Stimulated activated naive B cell treated with anti-CD40 and anti-IgM and Interleukin-4, amounts not matched to agents 10 μg/mL and 1 μg/mL and 100 μg/mL, for 72 hours (primary cell): ENCODE data around the gene NPY1R.

ENCODE experiments used
- ATAC-seq, 2 donors: fragments of 150-1000 bp; cut with Tn5 transposase; replicated peaks; 2 replicates each; pipeline ENCODE4 v1.10.0; 2021; ENCODE audit warnings: moderate library complexity in 1 of 2
- DNase-seq: peaks from one replicate; pipeline ENCODE4 v3.0.0; 2021
- H3K27ac Mint-ChIP-seq: one replicate; pipeline ENCODE4 v1.8.0; 2022; ENCODE audit warnings: mild to moderate bottlenecking, mixed read lengths
- H3K27me3 Mint-ChIP-seq, 2 donors: one replicate each; pipeline ENCODE4 v1.8.0; 2022; ENCODE audit warnings: mixed read lengths in 2 of 2
- H3K36me3 Mint-ChIP-seq, 2 donors: one replicate each; pipeline ENCODE4 v1.8.0; 2022; ENCODE audit warnings: mixed read lengths in 2 of 2, mild to moderate bottlenecking in 1 of 2
- H3K4me1 Mint-ChIP-seq, 2 donors: one replicate each; pipeline ENCODE4 v1.8.0; 2022; ENCODE audit warnings: mixed read lengths in 2 of 2, mild to moderate bottlenecking in 1 of 2
- H3K4me3 Mint-ChIP-seq, 2 donors: one replicate each; pipeline ENCODE4 v1.8.0; 2022; ENCODE audit warnings: mild to moderate bottlenecking in 2 of 2, mixed read lengths in 2 of 2, moderate library complexity in 1 of 2
- H3K9me3 Mint-ChIP-seq, 2 donors: one replicate each; pipeline ENCODE4 v1.8.0; 2022; ENCODE audit warnings: mixed read lengths in 2 of 2, mild to moderate bottlenecking in 1 of 2

Gene NPY1R

DNA sequence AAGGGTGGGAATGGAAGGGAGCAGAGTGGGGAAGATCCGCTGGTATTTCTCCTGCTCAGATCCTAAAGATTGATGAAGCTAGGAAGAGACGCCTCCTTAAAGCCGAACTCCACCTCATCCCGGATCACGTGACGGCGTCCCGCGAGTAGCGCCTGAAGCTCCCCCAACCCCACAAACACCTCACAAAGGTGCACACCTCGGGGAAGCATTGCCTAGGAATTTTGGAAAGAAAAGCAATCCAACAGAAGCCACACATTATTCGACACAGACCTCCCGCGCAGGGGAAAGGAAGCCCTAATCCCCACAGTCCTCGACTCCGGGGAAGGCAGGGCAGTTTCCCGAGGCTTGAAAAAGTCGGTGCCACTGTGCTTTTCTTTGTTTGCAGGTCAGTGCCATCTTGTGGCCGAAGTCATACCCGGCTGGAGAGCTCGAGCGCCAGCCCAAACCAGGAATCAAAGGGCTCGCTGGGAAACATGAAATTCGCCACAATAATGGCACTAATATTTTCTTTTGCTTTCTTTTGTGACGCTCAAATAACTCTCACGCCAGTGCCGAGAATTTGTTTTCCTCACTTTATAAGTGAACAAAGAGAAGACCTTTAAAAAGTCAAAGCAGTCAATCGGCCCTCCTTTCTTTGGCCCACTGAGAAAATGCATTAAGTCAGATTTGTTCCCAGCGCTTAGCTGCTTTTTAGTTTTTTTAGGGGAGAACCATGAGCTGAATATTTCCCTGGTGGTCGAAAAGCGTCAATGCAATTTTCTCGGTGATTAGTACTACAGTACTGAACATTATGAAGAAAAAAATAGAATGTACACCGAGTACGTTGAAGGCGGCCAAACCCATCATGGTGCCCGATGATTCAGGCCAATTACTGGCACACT, at the start of gene NPY1R:
Gene NPY1R, minus strand, starts transcription at position 71 of the 881 bp plus-strand sequence. CDS start 6,042 bp downstream, outside the sequence.
- H3K27ac Mint-ChIP-seq: no peak within 1 kb of the TSS
- peak within 1 kb of the TSS; percentile 79 to 82 for H3K4me3 Mint-ChIP-seq
- H3K27me3 Mint-ChIP-seq: peaks cover 32 to 50% of the 10 kb centered on the region in 2 donors
- ATAC-seq (peak; percentile 80 to 85), DNase-seq (peak; percentile 32)
- H3K36me3 Mint-ChIP-seq: no peaks in the 10 kb centered on the region
- peaks cover 8 to 19% of the 10 kb centered on the region in 2 donors for H3K4me1 Mint-ChIP-seq
- H3K9me3 Mint-ChIP-seq: no peaks in the 10 kb centered on the region

DNA sequence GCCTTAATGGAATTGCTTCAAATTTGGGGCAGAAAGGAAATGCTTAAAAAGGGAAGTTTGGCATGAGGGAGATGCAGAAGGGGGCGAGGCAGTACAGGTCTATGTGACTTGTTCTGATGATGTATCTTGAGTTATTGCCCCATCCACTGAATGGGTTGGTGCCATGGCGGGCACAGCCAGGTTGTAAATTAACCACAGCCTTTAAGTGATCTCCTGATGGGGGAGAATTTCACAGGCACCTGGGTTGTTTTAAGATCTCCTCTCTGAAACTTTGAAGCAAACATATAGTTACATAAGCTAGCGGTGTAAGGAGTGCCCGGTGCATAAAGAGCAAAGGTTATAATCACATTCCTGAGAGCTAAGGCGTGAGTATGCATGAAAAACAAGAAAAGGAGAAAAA, 48.3 kb upstream of the NPY1R start:
- DNase-seq: no peak
- Mint-ChIP-seq H3K4me1 (no peaks in the 10 kb centered on the region), H3K4me3 (no peak overlapping the region), H3K9me3 (peaks cover 0 to 4% of the 10 kb centered on the region in 2 donors), H3K27me3 (peaks cover 3 to 5% of the 10 kb centered on the region in 2 donors), H3K27ac (no peak overlapping the region), H3K36me3 (no peaks in the 10 kb centered on the region)
- ATAC-seq: no peak

DNA sequence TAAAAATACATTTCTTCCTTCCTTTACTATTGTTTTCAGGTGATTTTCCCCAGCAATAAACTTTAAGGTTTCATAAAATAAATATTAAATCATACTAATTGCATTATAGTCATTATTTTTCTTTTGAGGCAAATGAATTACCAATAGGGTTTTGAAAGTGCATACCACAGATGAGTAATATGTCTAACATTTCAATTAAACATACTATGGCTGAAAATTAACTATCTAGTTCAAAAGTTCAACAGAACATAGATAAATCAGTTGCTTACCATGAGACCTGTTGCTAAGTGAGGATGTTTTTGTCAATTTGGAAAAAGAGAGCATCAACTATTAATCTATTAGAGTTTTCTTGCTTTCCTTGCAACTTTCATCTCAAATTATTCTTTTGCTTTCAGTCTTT, 46.3 kb upstream of the NPY1R start:
- no peak for ATAC-seq
- Mint-ChIP-seq H3K4me1 (no peaks in the 10 kb centered on the region), H3K4me3 (no peak overlapping the region), H3K27ac (no peak overlapping the region), H3K36me3 (no peaks in the 10 kb centered on the region), H3K27me3 (peaks cover 0 to 3% of the 10 kb centered on the region in 2 donors), H3K9me3 (no peaks in the 10 kb centered on the region)
- DNase-seq: no peak

DNA sequence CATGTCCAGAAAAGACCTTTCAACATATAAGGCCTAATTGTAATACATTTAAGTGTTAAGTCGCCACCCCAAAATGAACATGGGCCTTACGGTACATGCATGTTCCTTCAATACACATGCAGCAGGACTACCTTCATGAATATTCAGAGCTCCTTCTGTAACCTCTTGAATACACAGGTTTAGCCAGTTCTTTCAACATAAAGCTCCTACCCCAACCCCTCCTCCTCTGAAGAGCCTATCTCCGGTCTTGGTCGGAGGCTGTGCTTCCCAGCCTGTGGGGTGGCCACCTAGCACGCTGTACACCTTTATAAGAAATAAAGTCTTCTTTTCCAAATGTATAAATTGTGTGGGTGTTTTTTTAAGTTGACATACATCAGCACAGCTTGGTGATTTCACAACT, 39.6 kb upstream of the NPY1R start:
- Mint-ChIP-seq H3K4me1 (no peaks in the 10 kb centered on the region), H3K27ac (no peak overlapping the region), H3K4me3 (no peak overlapping the region), H3K27me3 (peaks cover 6% of the 10 kb centered on the region in 2 donors), H3K36me3 (no peaks in the 10 kb centered on the region), H3K9me3 (no peaks in the 10 kb centered on the region)
- no peak for DNase-seq
- no peak for ATAC-seq

DNA sequence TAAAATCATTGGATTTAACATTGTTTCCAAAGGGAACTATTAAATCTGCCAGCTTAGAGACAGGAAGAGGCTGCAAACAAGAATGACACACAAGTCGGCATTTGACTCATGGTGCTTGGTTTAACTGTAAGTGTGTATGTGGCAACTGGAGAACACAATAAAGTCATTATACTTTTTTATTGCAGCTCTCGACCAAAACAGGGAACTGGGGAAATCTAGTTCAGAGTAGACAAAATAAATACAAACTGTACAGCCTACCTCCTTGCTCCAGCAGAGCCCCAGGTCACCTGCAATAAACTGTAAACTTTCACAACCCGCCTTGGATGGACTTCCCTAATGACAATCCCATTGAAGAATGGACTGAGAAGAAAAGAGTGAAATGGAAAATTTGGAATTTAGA, 35.3 kb upstream of the NPY1R start:
- no peaks in the 10 kb centered on the region for H3K4me1 Mint-ChIP-seq
- no peaks in the 10 kb centered on the region for H3K36me3 Mint-ChIP-seq
- H3K27me3 Mint-ChIP-seq: peaks cover 23 to 26% of the 10 kb centered on the region in 2 donors
- H3K4me3 Mint-ChIP-seq: no peak overlapping the region
- ATAC-seq: no peak
- DNase-seq: no peak
- no peak overlapping the region for H3K27ac Mint-ChIP-seq
- H3K9me3 Mint-ChIP-seq: no peaks in the 10 kb centered on the region

DNA sequence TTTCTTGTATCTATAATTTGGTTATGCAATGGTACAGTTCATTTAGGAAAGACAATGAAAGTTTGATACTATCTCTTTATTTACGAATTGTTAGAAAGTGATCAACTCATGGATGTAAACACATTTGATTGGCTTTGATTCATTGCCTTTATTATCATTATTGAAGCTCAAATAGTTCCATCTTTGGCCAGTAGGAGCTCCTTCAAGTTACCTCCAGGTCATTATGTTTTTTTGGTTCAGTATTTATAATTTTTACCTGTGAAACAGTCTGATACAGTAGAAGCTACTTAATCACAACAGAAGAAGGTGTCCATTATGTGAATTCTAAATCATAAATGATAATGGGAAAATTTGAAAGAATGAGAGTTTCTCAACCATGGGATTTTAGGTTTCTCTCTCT, 23.7 kb upstream of the NPY1R start:
- peaks cover 14 to 17% of the 10 kb centered on the region in 2 donors for H3K27me3 Mint-ChIP-seq
- ATAC-seq: no peak

DNA sequence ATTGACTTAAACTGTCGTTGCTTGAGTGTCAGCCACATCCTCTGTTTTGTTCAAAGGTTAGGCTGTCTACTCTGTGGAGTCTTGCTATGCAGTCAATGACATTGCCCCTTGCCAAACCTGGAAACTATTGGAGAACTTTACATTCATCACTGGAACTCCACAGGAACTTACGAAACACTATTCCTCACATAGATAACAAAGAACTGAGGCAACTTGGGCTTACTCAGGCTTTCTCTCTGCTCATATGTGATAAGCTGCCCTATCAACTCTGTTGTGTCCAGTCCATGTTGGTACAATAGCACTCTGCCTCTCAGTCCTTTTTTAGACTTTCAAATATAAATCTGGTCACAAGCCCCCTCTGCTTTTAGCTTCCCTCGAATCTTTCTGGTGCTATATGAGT, 20.7 kb upstream of the NPY1R start:
- no peak overlapping the region for H3K4me3 Mint-ChIP-seq
- H3K27ac Mint-ChIP-seq: no peak overlapping the region
- H3K27me3 Mint-ChIP-seq: peaks cover 6 to 14% of the 10 kb centered on the region in 2 donors
- DNase-seq (no peak), ATAC-seq (no peak)
- no peaks in the 10 kb centered on the region for H3K4me1 Mint-ChIP-seq
- no peaks in the 10 kb centered on the region for H3K9me3 Mint-ChIP-seq
- no peaks in the 10 kb centered on the region for H3K36me3 Mint-ChIP-seq

More for the DNA sequence above, 23.7 kb upstream of the NPY1R start:
- DNase-seq: no peak
- H3K9me3 Mint-ChIP-seq: no peaks in the 10 kb centered on the region
- no peaks in the 10 kb centered on the region for H3K4me1 Mint-ChIP-seq
- no peak overlapping the region for H3K4me3 Mint-ChIP-seq
- H3K36me3 Mint-ChIP-seq: no peaks in the 10 kb centered on the region
- H3K27ac Mint-ChIP-seq: no peak overlapping the region

DNA sequence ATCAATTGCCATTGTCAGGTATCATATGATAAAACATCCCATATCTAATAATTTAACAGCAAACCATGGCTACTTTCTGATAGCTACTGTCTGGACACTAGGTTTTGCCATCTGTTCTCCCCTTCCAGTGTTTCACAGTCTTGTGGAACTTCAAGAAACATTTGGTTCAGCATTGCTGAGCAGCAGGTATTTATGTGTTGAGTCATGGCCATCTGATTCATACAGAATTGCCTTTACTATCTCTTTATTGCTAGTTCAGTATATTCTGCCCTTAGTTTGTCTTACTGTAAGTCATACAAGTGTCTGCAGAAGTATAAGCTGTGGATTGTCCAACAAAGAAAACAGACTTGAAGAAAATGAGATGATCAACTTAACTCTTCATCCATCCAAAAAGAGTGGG, 18.3 kb upstream of the NPY1R start:
- Mint-ChIP-seq H3K36me3 (no peaks in the 10 kb centered on the region), H3K4me3 (no peak overlapping the region), H3K9me3 (no peaks in the 10 kb centered on the region), H3K27me3 (peaks cover 14 to 16% of the 10 kb centered on the region in 2 donors), H3K4me1 (no peaks in the 10 kb centered on the region), H3K27ac (no peak overlapping the region)
- DNase-seq (no peak), ATAC-seq (no peak)

DNA sequence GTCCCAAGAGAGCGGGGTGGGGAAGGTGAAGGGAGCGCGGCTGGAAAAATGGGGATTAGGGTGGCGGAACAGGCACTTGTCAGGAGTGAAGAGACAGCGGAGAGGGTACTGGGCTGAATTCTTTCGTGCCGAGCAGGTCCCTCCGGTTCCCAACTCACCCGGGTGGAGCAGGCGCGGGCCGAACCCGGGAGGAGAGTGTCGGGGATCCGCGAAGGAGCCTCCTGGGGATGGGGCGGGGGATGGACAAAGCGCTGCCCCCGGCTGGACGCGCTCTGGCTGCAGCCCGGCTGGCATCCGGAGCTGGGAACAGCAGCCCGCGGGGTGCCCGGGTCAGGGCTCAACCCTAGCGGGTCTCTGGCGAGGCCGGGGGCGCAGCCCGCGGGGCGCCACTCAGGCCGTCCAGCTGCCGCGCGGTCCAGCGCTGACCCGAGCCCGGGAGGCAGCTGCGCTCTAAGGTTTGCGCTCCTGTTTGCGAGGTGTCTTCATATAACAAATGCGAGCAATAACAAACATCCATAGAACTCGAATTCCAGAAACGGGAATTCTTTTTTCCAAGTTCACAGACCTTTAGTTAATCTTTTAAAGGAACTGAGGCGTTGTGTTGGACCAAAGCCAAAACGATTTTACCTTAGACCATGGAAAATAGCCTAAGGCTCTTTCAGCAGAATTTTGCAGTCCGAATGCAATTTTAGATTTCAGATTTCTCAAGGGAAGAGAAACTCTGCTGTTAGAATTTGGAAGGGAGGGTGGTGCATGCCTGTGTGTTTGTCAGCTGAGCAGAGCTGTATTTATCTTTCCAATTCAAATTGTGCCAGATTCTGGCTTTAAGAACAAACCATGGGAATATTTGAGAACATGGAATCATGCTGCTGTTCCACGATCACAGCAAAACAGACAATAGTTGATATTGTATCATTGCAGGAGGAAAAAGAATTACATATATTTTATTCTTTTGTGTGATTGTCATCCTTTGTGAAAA, 12.0 kb upstream of the NPY1R start:
- Mint-ChIP-seq H3K4me1 (peaks cover 0 to 4% of the 10 kb centered on the region in 2 donors), H3K4me3 (peak overlapping the region in 1 of 2 donors; percentile 52), H3K9me3 (no peaks in the 10 kb centered on the region), H3K27me3 (peaks cover 19 to 22% of the 10 kb centered on the region in 2 donors), H3K27ac (no peak overlapping the region), H3K36me3 (no peaks in the 10 kb centered on the region)
- no peak for DNase-seq
- ATAC-seq: peak; percentile 27 to 29

DNA sequence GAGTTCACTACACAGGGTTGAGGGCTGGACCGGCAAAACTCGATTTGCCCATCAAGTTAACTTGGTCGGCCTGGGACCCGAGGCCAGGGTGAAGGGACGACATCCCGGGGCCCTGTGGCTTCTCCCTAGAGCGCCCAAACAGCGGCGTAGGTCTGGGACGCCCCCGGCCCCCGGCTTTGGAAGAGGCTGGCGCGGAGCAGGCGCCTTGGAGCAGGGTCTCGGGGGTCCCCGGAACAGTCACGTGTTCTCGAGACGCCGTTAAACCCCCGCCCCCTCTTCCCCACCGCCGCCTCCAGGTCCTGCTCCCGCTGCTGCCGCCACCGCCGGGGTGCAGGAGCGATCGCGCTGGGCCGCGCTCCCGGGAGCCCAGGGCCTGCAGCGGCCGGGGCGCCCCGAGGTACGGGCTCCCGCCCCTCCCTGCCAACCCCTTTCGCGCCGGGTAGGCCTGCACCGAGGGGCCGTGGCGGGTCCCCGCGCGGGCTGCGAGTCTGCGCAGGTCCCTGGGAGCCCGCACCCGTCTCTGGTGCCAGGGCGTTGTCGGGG, 11.3 kb upstream of the NPY1R start, which contains the start of gene NPY5R:
Gene NPY5R, plus strand, starts transcription at position 289 of the 543 bp plus-strand sequence. CDS start 6,382 bp downstream, outside the sequence.
- H3K36me3 Mint-ChIP-seq: no peaks in the 10 kb centered on the region

DNA sequence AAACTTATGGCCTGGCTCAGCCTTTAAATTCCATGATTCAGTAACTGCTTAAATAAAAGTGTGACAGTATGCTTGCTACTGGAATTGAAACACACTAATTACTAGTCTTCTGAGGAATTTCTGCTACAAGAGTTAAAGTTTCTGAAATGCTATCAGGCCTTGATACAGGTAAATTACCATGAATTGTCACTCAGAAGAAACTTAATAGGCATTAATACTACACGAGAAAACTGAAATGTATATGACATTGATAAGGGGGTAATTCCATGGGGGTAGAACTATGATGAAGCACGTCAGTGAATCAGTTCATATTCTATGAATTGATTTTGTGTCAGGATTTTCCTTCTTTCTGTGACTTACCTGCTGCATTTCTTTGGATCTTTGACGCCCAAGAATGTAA, 3.0 kb upstream of the NPY1R start:
- DNase-seq (no peak), ATAC-seq (no peak)
- H3K27ac Mint-ChIP-seq: no peak overlapping the region
- peaks cover 39 to 57% of the 10 kb centered on the region in 2 donors for H3K27me3 Mint-ChIP-seq
- no peaks in the 10 kb centered on the region for H3K9me3 Mint-ChIP-seq
- H3K4me1 Mint-ChIP-seq: peaks cover 8 to 19% of the 10 kb centered on the region in 2 donors
- no peak overlapping the region for H3K4me3 Mint-ChIP-seq
- no peaks in the 10 kb centered on the region for H3K36me3 Mint-ChIP-seq

More for the DNA sequence above, 11.3 kb upstream of the NPY1R start, which contains the start of gene NPY5R:
- H3K27me3 Mint-ChIP-seq: peaks cover 23 to 29% of the 10 kb centered on the region in 2 donors
- H3K4me1 Mint-ChIP-seq: peaks cover 0 to 4% of the 10 kb centered on the region in 2 donors
- H3K27ac Mint-ChIP-seq: no peak within 1 kb of the TSS
- no peak for DNase-seq
- H3K9me3 Mint-ChIP-seq: no peaks in the 10 kb centered on the region
- peak in 1 of 2 donors; percentile 31 for ATAC-seq
- H3K4me3 Mint-ChIP-seq: peak within 1 kb of the TSS; percentile 31 to 52

DNA sequence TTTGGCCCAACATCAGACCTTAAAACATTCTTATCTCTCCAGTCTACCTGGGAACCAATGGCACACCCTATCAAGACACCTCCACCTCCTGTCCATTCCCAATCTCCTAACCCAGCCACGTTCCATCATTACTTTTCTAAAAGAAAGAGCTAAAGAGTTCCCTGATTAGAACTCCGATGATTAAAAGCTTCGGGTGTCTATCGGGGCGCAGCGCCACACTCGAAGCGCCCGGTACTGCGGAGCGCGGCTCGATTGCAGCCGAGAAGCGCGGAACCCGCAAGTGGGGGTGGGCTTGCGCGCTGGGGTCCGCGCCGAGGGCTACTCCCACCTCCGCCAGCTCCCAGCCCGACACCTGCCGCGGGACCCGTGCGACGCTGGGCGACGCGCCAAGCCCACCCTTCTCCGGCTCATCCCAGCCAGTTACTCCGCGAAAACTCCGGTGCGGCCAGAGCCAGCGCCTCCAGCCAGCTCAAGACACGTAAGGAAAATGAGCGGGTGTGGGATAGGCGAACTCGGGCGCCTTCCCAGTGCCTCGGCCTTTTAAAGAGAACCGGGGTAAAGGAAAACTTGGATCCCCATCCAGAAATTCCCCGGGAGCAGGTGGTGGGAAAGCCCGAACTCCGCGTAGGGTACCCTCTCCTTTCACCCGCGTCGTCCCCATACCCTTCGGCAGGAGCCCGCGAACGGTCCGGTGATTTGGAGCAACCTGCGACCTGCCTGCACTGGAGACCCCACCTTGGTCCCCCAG, 593 bp downstream of the NPY1R start:
- H3K9me3 Mint-ChIP-seq: no peaks in the 10 kb centered on the region
- peaks cover 32 to 43% of the 10 kb centered on the region in 2 donors for H3K27me3 Mint-ChIP-seq
- H3K27ac Mint-ChIP-seq: no peak overlapping the region
- peaks cover 8 to 19% of the 10 kb centered on the region in 2 donors for H3K4me1 Mint-ChIP-seq
- H3K36me3 Mint-ChIP-seq: no peaks in the 10 kb centered on the region
- DNase-seq (no peak), ATAC-seq (peak; percentile 36 to 39)
- peak overlapping the region; percentile 79 to 82 for H3K4me3 Mint-ChIP-seq

DNA sequence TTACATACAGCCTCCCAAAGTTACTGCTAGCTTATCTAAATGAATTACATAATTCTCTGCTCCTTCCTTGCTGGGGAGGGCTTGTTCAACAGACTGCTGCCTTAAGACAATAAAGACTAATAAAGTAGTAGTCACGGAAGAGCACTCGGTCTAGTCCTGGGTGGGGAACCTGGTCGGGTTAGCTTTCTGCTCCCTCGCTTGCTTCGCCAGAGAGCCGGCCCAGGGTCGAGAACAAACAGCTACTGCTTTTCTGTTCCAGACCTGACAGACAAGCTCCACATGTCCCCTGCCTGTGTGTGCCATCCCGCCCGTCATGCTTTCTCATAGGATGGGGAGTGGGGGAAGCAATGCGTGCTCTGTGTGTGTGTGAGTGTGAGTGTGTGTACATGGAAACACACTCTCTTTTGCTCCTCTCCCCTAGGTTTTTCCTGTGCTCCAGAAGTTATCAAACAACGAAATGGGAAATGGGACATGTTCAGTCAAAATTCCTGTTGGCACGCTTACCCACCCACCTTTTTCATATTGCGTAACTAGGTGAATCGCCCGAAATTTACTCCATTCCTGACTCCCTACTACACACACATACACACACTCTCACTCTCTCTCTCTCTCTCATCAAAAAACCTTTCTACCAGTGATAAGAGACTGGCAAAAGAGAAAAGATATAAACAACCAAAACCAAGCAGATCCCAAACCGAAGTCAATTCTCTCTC, 1.3 kb downstream of the NPY1R start:
- peaks cover 8 to 19% of the 10 kb centered on the region in 2 donors for H3K4me1 Mint-ChIP-seq
- no peaks in the 10 kb centered on the region for H3K9me3 Mint-ChIP-seq
- H3K27ac Mint-ChIP-seq: no peak overlapping the region
- DNase-seq: no peak
- no peak for ATAC-seq
- peaks cover 32 to 44% of the 10 kb centered on the region in 2 donors for H3K27me3 Mint-ChIP-seq
- H3K36me3 Mint-ChIP-seq: no peaks in the 10 kb centered on the region
- H3K4me3 Mint-ChIP-seq: peak overlapping the region; percentile 79 to 82
